Left hindlimb (tissue), 1 donor: ENCODE measurements around the gene RBBP7.
"Not testable (repeated sequence)": the region's sequence is repeated elsewhere in the genome, so short reads cannot be mapped to it uniquely, and the experiment has no call there.

Experiments
- DNase-seq: peaks from one replicate; pipeline ENCODE4 v3.0.0-alpha.2; 2018

The RBBP7 gene

GRCh38 chrX:16862829-16863228 lies 7.3 kb downstream of the RBBP7 start:
- no peak for DNase-seq

GRCh38 chrX:16856744-16857143 lies 13.4 kb downstream of the RBBP7 start:
- no peak for DNase-seq

GRCh38 chrX:16856076-16856404 lies 14.1 kb downstream of the RBBP7 start:
- DNase-seq = not testable (repeated sequence)

GRCh38 chrX:16855363-16856075 lies 14.6 kb downstream of the RBBP7 start:
- DNase-seq = no peak

GRCh38 chrX:16853537-16853936 lies 16.6 kb downstream of the RBBP7 start:
- DNase-seq = no peak

- DNase-seq = no peak
These were observed 17.5 kb downstream of the RBBP7 start for GRCh38 chrX:16852617-16853179.

- DNase-seq = no peak
These were observed 18.3 kb downstream of the RBBP7 start for GRCh38 chrX:16851827-16852226.

GRCh38 chrX:16851421-16851820 lies 18.7 kb downstream of the RBBP7 start:
- DNase-seq = no peak

GRCh38 chrX:16848541-16848940 lies 21.6 kb downstream of the RBBP7 start:
- no peak for DNase-seq

GRCh38 chrX:16845686-16846085 lies 24.5 kb downstream of the RBBP7 start:
- no peak for DNase-seq

GRCh38 chrX:16843208-16843909 lies 26.8 kb downstream of the RBBP7 start:
- no peak for DNase-seq

- DNase-seq = no peak
These were observed 27.5 kb downstream of the RBBP7 start for GRCh38 chrX:16842684-16843083.

- no peak for DNase-seq
These were observed 30.2 kb downstream of the RBBP7 start for GRCh38 chrX:16839852-16840460.

- no peak for DNase-seq
These were observed 30.8 kb downstream of the RBBP7 start for GRCh38 chrX:16839219-16839851.

- no peak for DNase-seq
These were observed 31.7 kb downstream of the RBBP7 start for GRCh38 chrX:16838202-16839066.

GRCh38 chrX:16836371-16836770 lies 33.8 kb downstream of the RBBP7 start:
- DNase-seq = no peak

GRCh38 chrX:16834806-16835205 lies 35.4 kb downstream of the RBBP7 start:
- no peak for DNase-seq

GRCh38 chrX:16832301-16832700 lies 37.9 kb downstream of the RBBP7 start:
- no peak for DNase-seq

GRCh38 chrX:16828124-16828908 lies 41.8 kb downstream of the RBBP7 start:
- DNase-seq = peak; percentile 25

GRCh38 chrX:16827225-16827624 lies 42.9 kb downstream of the RBBP7 start:
- DNase-seq = no peak

- no peak for DNase-seq
These were observed 44.0 kb downstream of the RBBP7 start for GRCh38 chrX:16826207-16826606.
